IMR-90 (cell line): ENCODE results near the gene AP3D1. TPM values are rescaled to one million over a fixed set of nuclear protein-coding genes. Genes with fewer than 3 reads are reported as not detected.

ENCODE experiments used
- ATAC-seq: fragments of 200-7000 bp; cut with Tn5 transposase; 2 replicates; pipeline ENCODE4 v1.9.1; 2020; ENCODE audit warnings: low read depth, mild to moderate bottlenecking, moderate library complexity
- BruUV-seq: library from RNA; stranded (reverse); fragments of 400-500 nt; replicated peaks from 2 replicates; lab custom pipeline; 2021; lab: Mats Ljungman, UMichigan
- CTCF ChIA-PET: fragments of 300-600 bp; formaldehyde crosslinking; extraction: SDS; loops from one replicate; lab custom pipeline; 2021; ENCODE audit warnings: antibody characterized with exemption; lab: Yijun Ruan, JAX
- POLR2A ChIA-PET: fragments of 300-600 bp; sonication (Branson Sonifier 250); formaldehyde crosslinking; loops from one replicate; lab custom pipeline; 2022; ENCODE audit warnings: antibody characterized with exemption; ENCODE audit not compliant: unreplicated experiment; lab: Charles Lee
- DNase-seq: peaks from one replicate; pipeline ENCODE4 v3.0.0; 2013
- H2AFZ ChIP-seq: replicated peaks from 2 replicates; pipeline ENCODE3; 2013; ENCODE audit warnings: low read length, mild to moderate bottlenecking; ENCODE audit not compliant: poor library complexity
- H2AK5ac ChIP-seq: 2 replicates; pipeline ENCODE4 v1.6.1; 2013; ENCODE audit warnings: low read depth, low read length, inconsistent platforms
- H2AK9ac ChIP-seq: replicated peaks from 2 replicates; pipeline ENCODE3; 2013; ENCODE audit warnings: mild to moderate bottlenecking, low read depth, low read length, moderate library complexity; ENCODE audit not compliant: poor library complexity
- H2BK120ac ChIP-seq: 2 replicates; pipeline ENCODE4 v1.6.1; 2013; ENCODE audit warnings: low read depth, low read length, inconsistent platforms
- H2BK15ac ChIP-seq: 3 replicates; pipeline ENCODE4 v1.6.1; 2013; ENCODE audit warnings: low read depth, low read length, inconsistent platforms
- H2BK20ac ChIP-seq: 2 replicates; pipeline ENCODE4 v1.6.1; 2013; ENCODE audit warnings: low read depth, mild to moderate bottlenecking, inconsistent platforms, low read length, moderate library complexity
- H2BK5ac ChIP-seq: 2 replicates; pipeline ENCODE4 v1.6.1; 2013; ENCODE audit warnings: mild to moderate bottlenecking, low read depth, low read length, inconsistent platforms; ENCODE audit not compliant: poor library complexity, severe bottlenecking
- H3K14ac ChIP-seq: replicated peaks from 2 replicates; pipeline ENCODE4 v1.6.1; 2013; ENCODE audit warnings: low read depth, low read length, inconsistent platforms
- H3K18ac ChIP-seq: 2 replicates; pipeline ENCODE4 v1.6.1; 2013; ENCODE audit warnings: low read depth, low read length, control low read depth
- H3K23ac ChIP-seq: 2 replicates; pipeline ENCODE4 v1.6.1; 2013; ENCODE audit warnings: low read depth, low read length, inconsistent platforms
- H3K27ac ChIP-seq: 2 replicates; pipeline ENCODE4 v1.5.1; 2013; ENCODE audit warnings: mild to moderate bottlenecking, control low read depth, low read length; ENCODE audit not compliant: insufficient read depth
- H3K27me3 ChIP-seq: 2 replicates; pipeline ENCODE4 v1.6.1; 2013; ENCODE audit warnings: low read length; ENCODE audit not compliant: control insufficient read depth, insufficient read depth
- H3K36me3 ChIP-seq: 2 replicates; pipeline ENCODE4 v1.6.1; 2013; ENCODE audit warnings: low read length, mixed read lengths; ENCODE audit not compliant: control insufficient read depth, insufficient read depth
- H3K4ac ChIP-seq: 2 replicates; pipeline ENCODE4 v1.6.1; 2013; ENCODE audit warnings: low read depth, low read length, inconsistent platforms
- H3K4me1 ChIP-seq: 2 replicates; pipeline ENCODE4 v1.6.1; 2013; ENCODE audit warnings: low read length, mixed read lengths; ENCODE audit not compliant: control insufficient read depth, insufficient read depth
- H3K4me2 ChIP-seq: 2 replicates; pipeline ENCODE4 v1.6.1; 2013; ENCODE audit warnings: low read depth, mild to moderate bottlenecking, control low read depth, low read length, moderate library complexity
- H3K4me3 ChIP-seq: 2 replicates; pipeline ENCODE4 v1.5.1; 2013; ENCODE audit warnings: low read depth, mild to moderate bottlenecking, control low read depth, low read length, moderate library complexity; ENCODE audit not compliant: insufficient read depth
- H3K56ac ChIP-seq: 2 replicates; pipeline ENCODE4 v1.6.1; 2013; ENCODE audit warnings: low read length, inconsistent platforms; ENCODE audit not compliant: insufficient read depth; ENCODE audit errors: extremely low read depth
- H3K79me1 ChIP-seq, 2 experiments: 2 replicates each; pipeline ENCODE4 v1.6.1; 2013; ENCODE audit warnings: low read length in 2 of 2, inconsistent platforms in 1 of 2, low read depth in 1 of 2
- H3K9ac ChIP-seq: 2 replicates; pipeline ENCODE4 v1.6.1; 2013; ENCODE audit warnings: low read depth, low read length, control low read depth
- H3K9me1 ChIP-seq: 2 replicates; pipeline ENCODE4 v1.6.1; 2013; ENCODE audit warnings: low read length, inconsistent platforms; ENCODE audit not compliant: insufficient read depth
- H3K9me3 ChIP-seq: 2 replicates; pipeline ENCODE4 v1.6.1; 2013; ENCODE audit warnings: low read length; ENCODE audit not compliant: control insufficient read depth, insufficient read depth
- H4K20me1 ChIP-seq: 2 replicates; pipeline ENCODE4 v1.6.1; 2013; ENCODE audit warnings: low read length, inconsistent platforms; ENCODE audit not compliant: insufficient read depth
- H4K5ac ChIP-seq: 2 replicates; pipeline ENCODE4 v1.6.1; 2013; ENCODE audit warnings: mild to moderate bottlenecking, low read depth, low read length, control low read depth
- H4K8ac ChIP-seq, 2 experiments: 2 replicates each; pipeline ENCODE4 v1.6.1; 2013; ENCODE audit warnings: low read depth in 2 of 2, low read length in 2 of 2, control low read depth in 1 of 2, inconsistent platforms in 1 of 2
- H4K91ac ChIP-seq: 2 replicates; pipeline ENCODE4 v1.6.1; 2013; ENCODE audit warnings: low read depth, low read length, inconsistent platforms; ENCODE audit not compliant: insufficient read depth
- WGBS, 2 experiments: methylation state at CpG; one replicate each; pipeline versions ENCODE4 v1.1.5 to v1.1.7; 2013; ENCODE audit warnings: missing lambda C conversion rate in 2 of 2; ENCODE audit not compliant: insufficient read length in 1 of 2; ENCODE audit errors: extremely low coverage in 2 of 2; 5-methylcytosine and 5-hydroxymethylcytosine counted together
- dilution Hi-C: fragments of 300-500 bp; cut with HindIII; formaldehyde crosslinking; loops from one replicate; pipeline ENCODE4 v1.14.3; 2018; ENCODE audit warnings: low sequenced_read_pairs; ENCODE audit not compliant: unreplicated experiment
- in situ Hi-C: fragments of 300-500 bp; cut with MboI; formaldehyde crosslinking; loops from 3 replicates; pipeline ENCODE4 v1.14.3; 2019; ENCODE audit warnings: low sequenced_read_pairs, inconsistent platforms, mixed read lengths
- intact Hi-C: fragments of 100-400 bp; cut with micrococcal nuclease; formaldehyde crosslinking; loops from 2 replicates; pipeline ENCODE4 v1.10.0; 2022
- polyA plus RNA-seq, 3 experiments: library from polyadenylated mRNA; depleted of rRNA; stranded (reverse); fragments of >200 nt; gene quantifications; 2 replicates each; pipeline ENCODE4 v1.2.3, GENCODE V29; 2012; ENCODE audit warnings: low replicate concordance in 1 of 3
- total RNA-seq: library from RNA; depleted of rRNA; stranded (reverse); fragments of >200 nt; gene quantifications from 2 replicates; pipeline ENCODE4 v1.2.3, GENCODE V29; 2012
- TF ChIP-seq, protein P1 (sequence below): conservative IDR thresholded peaks from 2 replicates; pipeline ENCODE4 v1.5.1; 2012; ENCODE audit warnings: mild to moderate bottlenecking, low read depth, low read length, improper control_type of control experiment

The AP3D1 gene
- total and polyA plus RNA-seq, 2 of the 4 experiments (the other 2 are of a cell fraction), result 75.3 to 129 TPM

DNA sequence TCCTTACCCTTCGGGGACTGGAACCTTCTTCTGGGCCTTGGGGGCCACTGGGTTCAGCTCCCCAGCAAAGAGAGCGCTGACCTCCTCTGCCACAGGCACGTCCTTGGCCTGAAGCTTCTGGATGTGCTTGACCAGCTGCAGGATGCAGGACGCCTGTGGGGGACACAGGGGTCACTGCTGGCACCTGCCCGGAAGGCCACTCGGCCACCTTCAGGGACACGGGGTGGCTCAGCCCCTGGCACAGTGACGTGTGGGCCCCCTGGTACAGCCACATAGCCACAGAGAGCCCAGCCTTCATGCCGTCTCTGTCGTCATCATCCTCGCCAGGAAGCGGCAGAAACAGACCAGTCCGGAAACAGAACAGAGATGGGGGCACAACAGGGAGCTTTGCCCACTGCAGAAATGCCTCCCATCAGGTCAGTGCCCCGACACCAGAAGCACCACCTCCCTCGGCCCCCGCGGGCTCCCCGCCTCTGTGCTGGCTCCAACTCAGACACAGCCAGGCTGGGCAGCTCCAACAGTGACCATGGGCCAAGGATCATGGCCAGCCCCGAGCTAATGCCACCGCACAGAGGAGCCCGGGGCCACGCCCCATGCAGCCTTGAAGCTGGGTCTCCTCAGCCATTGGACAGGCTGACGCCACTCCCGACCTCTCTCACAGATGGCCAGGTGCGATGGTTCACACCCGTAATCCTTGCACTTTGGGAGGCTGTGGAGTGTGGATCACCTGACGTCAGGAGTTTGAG lies 34.0 kb downstream of the AP3D1 start:
- H3K9ac ChIP-seq, result no peak overlapping the region
- peaks cover 26% of the 10 kb centered on the region for H4K20me1 ChIP-seq
- no peak overlapping the region for H3K56ac ChIP-seq
- no peaks in the 10 kb centered on the region for H3K27me3 ChIP-seq
- no peak overlapping the region for H4K91ac ChIP-seq
- no peak overlapping the region for H2AK5ac ChIP-seq
- no peak overlapping the region for H2BK5ac ChIP-seq
- no peak overlapping the region for H3K4ac ChIP-seq
- in situ Hi-C loops, result no loop called here
- dilution Hi-C loops, result no loop called here
- H3K36me3 ChIP-seq, result peaks cover 90% of the 10 kb centered on the region
- no peak overlapping the region for H2BK120ac ChIP-seq
- TF ChIP-seq, protein P1, sequence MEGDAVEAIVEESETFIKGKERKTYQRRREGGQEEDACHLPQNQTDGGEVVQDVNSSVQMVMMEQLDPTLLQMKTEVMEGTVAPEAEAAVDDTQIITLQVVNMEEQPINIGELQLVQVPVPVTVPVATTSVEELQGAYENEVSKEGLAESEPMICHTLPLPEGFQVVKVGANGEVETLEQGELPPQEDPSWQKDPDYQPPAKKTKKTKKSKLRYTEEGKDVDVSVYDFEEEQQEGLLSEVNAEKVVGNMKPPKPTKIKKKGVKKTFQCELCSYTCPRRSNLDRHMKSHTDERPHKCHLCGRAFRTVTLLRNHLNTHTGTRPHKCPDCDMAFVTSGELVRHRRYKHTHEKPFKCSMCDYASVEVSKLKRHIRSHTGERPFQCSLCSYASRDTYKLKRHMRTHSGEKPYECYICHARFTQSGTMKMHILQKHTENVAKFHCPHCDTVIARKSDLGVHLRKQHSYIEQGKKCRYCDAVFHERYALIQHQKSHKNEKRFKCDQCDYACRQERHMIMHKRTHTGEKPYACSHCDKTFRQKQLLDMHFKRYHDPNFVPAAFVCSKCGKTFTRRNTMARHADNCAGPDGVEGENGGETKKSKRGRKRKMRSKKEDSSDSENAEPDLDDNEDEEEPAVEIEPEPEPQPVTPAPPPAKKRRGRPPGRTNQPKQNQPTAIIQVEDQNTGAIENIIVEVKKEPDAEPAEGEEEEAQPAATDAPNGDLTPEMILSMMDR, result no peak
- ChIA-PET CTCF (no interaction called here), POLR2A (no interaction called here)
- H3K18ac ChIP-seq, result no peak overlapping the region
- no peak overlapping the region for H2BK15ac ChIP-seq
- DNase-seq (no peak), ATAC-seq (no peak)
- 96% methylated on average over 10 of the region's 27 CpGs; no CpG with 5 or more reads in 1 of the 2 experiments for WGBS, 2 experiments
- no peak overlapping the region for H4K5ac ChIP-seq
- intact Hi-C loops, result no loop called here
- H3K4me2 ChIP-seq, result no peak overlapping the region
- H4K8ac ChIP-seq, result no peak overlapping the region
- no TSS peak for BruUV-seq
- H3K4me3 ChIP-seq, result no peak overlapping the region
- H3K27ac ChIP-seq, result no peak overlapping the region
- H2AK9ac ChIP-seq, result no peak overlapping the region
- no peak overlapping the region for H2AFZ ChIP-seq
- no peak overlapping the region for H2BK20ac ChIP-seq
- H3K9me1 ChIP-seq, result no peaks in the 10 kb centered on the region
- H3K23ac ChIP-seq, result no peak overlapping the region
- no peaks in the 10 kb centered on the region for H3K4me1 ChIP-seq
- H3K79me1 ChIP-seq, result peaks cover 7 to 29% of the 10 kb centered on the region in 2 experiments
- H3K14ac ChIP-seq, result no peak overlapping the region
- H3K9me3 ChIP-seq, result no peaks in the 10 kb centered on the region
